ENCODE measurements around the gene ATG4B. TPM values are rescaled to one million over a fixed set of nuclear protein-coding genes. Genes with fewer than 3 reads are reported as not detected.

Gene ATG4B
- total RNA-seq, 1 experiment from 2014 or later, result 70.9 TPM

GRCh38 chr2:241722896-241723454 lies 85.5 kb downstream of the ATG4B start:
- Mint-ChIP-seq H3K27ac (ENCODE audit: low read depth, unreplicated experiment) (no peak overlapping the region), H3K9me3 (ENCODE audit: unreplicated experiment) (no peaks in the 10 kb centered on the region), H3K4me3 (ENCODE audit: unreplicated experiment) (no peak overlapping the region), H3K27me3 (ENCODE audit: insufficient read depth, unreplicated experiment) (no peaks in the 10 kb centered on the region), H3K4me1 (ENCODE audit: insufficient read depth, unreplicated experiment) (no peaks in the 10 kb centered on the region), H3K36me3 (ENCODE audit: insufficient read depth, unreplicated experiment) (peaks cover 68% of the 10 kb centered on the region)
- DNase-seq (ENCODE audit: unreplicated experiment), result no peak
- ChIA-PET CTCF (no interaction called here), POLR2A (no interaction called here)
- intact Hi-C loops (cut with micrococcal nuclease), result no loop called here
- no TSS peak for BruUV-seq (replicated peaks)
- TF ChIP-seq CTCF (IDR thresholded peaks at IDR 0.05; ENCODE audit: unreplicated experiment), result no peak

Other genes with a start within 250 kb of the ATG4B start
- 102 and 117 TPM in 2 replicates for gene STK25, start 129.1 kb upstream of the ATG4B start, total RNA-seq (2022)
- gene BOK, start 78.9 kb upstream of the ATG4B start, total RNA-seq (2022), result 15.5 and 18.6 TPM in 2 replicates
- 64.5 and 91.8 TPM in 2 replicates for gene THAP4, start 535 bp upstream of the ATG4B start, total RNA-seq (2022)
- 38.2 and 66.3 TPM in 2 replicates for gene DTYMK, start 49.1 kb downstream of the ATG4B start, total RNA-seq (2022)
- 27.8 and 35.5 TPM in 2 replicates for gene ING5, start 64.3 kb downstream of the ATG4B start, total RNA-seq (2022)
- gene D2HGDH, start 96.9 kb downstream of the ATG4B start, total RNA-seq (2022), result 37.5 and 41.5 TPM in 2 replicates
- 0.37 TPM in 1 of 2 replicates, not detected in the other for gene GAL3ST2, start 139.1 kb downstream of the ATG4B start, total RNA-seq (2022)
- not detected in 2 replicates for gene NEU4, start 171.5 kb downstream of the ATG4B start, total RNA-seq (2022)
- not detected in 2 replicates for gene PDCD1, start 221.2 kb downstream of the ATG4B start, total RNA-seq (2022)
- not detected in 2 replicates for gene RTP5, start 232.0 kb downstream of the ATG4B start, total RNA-seq (2022)

Data from MCF 10A (cell line).